Measurements from ENCODE around the gene LGMN.

DNA sequence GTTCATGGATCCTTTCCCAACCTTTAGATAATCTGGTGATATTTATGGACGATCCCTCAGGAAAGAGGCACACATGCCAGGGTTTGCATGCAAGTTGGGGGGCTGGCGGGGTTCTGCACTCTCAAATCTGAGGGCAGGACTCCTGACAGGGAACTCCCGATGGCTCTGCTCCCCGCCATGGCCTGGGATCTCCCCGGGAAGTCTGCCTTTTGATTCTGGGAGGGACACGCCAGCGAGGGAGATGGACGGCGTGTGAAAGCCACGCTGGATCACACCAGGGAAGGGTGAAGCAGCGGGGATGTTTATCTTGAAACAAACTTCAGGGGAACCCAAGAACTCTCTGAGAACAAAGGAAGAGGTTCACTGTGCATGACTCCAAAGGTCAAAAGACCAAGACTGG is 43.6 kb downstream of the LGMN start:
- TF ChIP-seq SUZ12 (IDR thresholded peaks at IDR 0.05; ENCODE audit: extremely low read depth, insufficient read depth, insufficient read length) (no peak), ZNF274 (IDR thresholded peaks at IDR 0.05; ENCODE audit: low read depth, low read length) (no peak), YY1 (IDR thresholded peaks at IDR 0.05; ENCODE audit: insufficient read depth, insufficient read length) (no peak)

All from NT2/D1 (cell line).